H9 (cell line): ENCODE data around the gene HPCAL4. TPM values are rescaled to one million over a fixed set of nuclear protein-coding genes. Genes with fewer than 3 reads are reported as not detected.
A peak's percentile ranks its signal among the peaks of the same experiment; 100 is the strongest.

Experiments used
- DNase-seq: peaks from one replicate; pipeline ENCODE4 v3.0.0-alpha.2; 2017
- H2AFZ ChIP-seq: one replicate; pipeline ENCODE4 v1.6.1; 2013; ENCODE audit warnings: mild to moderate bottlenecking, low read length, control low read depth, moderate library complexity
- H2AK5ac ChIP-seq: 2 replicates; pipeline ENCODE4 v1.6.1; 2013; ENCODE audit warnings: low read length, control low read depth, mixed read lengths; ENCODE audit not compliant: insufficient read length
- H2BK120ac ChIP-seq: one replicate; pipeline ENCODE4 v1.6.1; 2013; ENCODE audit warnings: low read depth, mild to moderate bottlenecking, low read length, control low read depth, inconsistent platforms; ENCODE audit not compliant: poor library complexity, severe bottlenecking
- H2BK12ac ChIP-seq: 2 replicates; pipeline ENCODE4 v1.6.1; 2013; ENCODE audit warnings: low read length, control low read depth, mixed read lengths, low read depth; ENCODE audit not compliant: insufficient read length
- H2BK15ac ChIP-seq: 2 replicates; pipeline ENCODE4 v1.6.1; 2013; ENCODE audit warnings: low read depth, low read length, control low read depth
- H2BK20ac ChIP-seq: one replicate; pipeline ENCODE4 v1.6.1; 2013; ENCODE audit warnings: low read depth, mild to moderate bottlenecking, low read length, control low read depth, inconsistent platforms; ENCODE audit not compliant: poor library complexity, severe bottlenecking
- H2BK5ac ChIP-seq: 2 replicates; pipeline ENCODE4 v1.6.1; 2013; ENCODE audit warnings: low read length, control low read depth, mixed read lengths; ENCODE audit not compliant: insufficient read length
- H3K14ac ChIP-seq: 2 replicates; pipeline ENCODE4 v1.6.1; 2013; ENCODE audit warnings: low read length, control low read depth; ENCODE audit not compliant: insufficient read depth
- H3K18ac ChIP-seq: 2 replicates; pipeline ENCODE4 v1.6.1; 2013; ENCODE audit warnings: low read depth, mild to moderate bottlenecking, mixed read lengths, low read length, control low read depth; ENCODE audit not compliant: insufficient read length
- H3K23ac ChIP-seq: 2 replicates; pipeline ENCODE4 v1.6.1; 2013; ENCODE audit warnings: low read length, control low read depth, mixed read lengths, low read depth; ENCODE audit not compliant: insufficient read length
- H3K23me2 ChIP-seq: 2 replicates; pipeline ENCODE4 v1.6.1; 2013; ENCODE audit warnings: low read depth, mild to moderate bottlenecking, mixed read lengths, low read length, control low read depth; ENCODE audit not compliant: insufficient read length, poor library complexity, severe bottlenecking
- H3K27ac ChIP-seq: 2 replicates; pipeline ENCODE4 v1.5.1; 2013; ENCODE audit warnings: low read length, control low read depth, mixed read lengths, low read depth; ENCODE audit not compliant: insufficient read length
- H3K27me3 ChIP-seq: 2 replicates; pipeline ENCODE4 v1.6.1; 2013; ENCODE audit warnings: low read length, control low read depth, inconsistent platforms; ENCODE audit not compliant: insufficient read depth
- H3K4ac ChIP-seq: 2 replicates; pipeline ENCODE4 v1.6.1; 2013; ENCODE audit warnings: low read depth, mild to moderate bottlenecking, control low read depth, inconsistent platforms, low read length, moderate library complexity
- H3K4me1 ChIP-seq: 2 replicates; pipeline ENCODE4 v1.6.1; 2013; ENCODE audit warnings: low read length, control low read depth, inconsistent platforms; ENCODE audit not compliant: insufficient read depth
- H3K4me2 ChIP-seq: 2 replicates; pipeline ENCODE4 v1.6.1; 2013; ENCODE audit warnings: low read length, control low read depth, mixed read lengths; ENCODE audit not compliant: insufficient read length, insufficient read depth
- H3K56ac ChIP-seq: 2 replicates; pipeline ENCODE4 v1.6.1; 2013; ENCODE audit warnings: low read depth, mild to moderate bottlenecking, mixed read lengths, low read length, control low read depth; ENCODE audit not compliant: insufficient read length
- H3K79me1 ChIP-seq: 2 replicates; pipeline ENCODE4 v1.6.1; 2013; ENCODE audit warnings: low read depth, mild to moderate bottlenecking, moderate library complexity, low read length, control low read depth, inconsistent platforms; ENCODE audit not compliant: insufficient read depth, poor library complexity, severe bottlenecking
- H3K79me2 ChIP-seq: 2 replicates; pipeline ENCODE4 v1.6.1; 2013; ENCODE audit warnings: low read length, control low read depth, inconsistent platforms; ENCODE audit not compliant: insufficient read depth
- H3K9ac ChIP-seq: 2 replicates; pipeline ENCODE4 v1.6.1; 2013; ENCODE audit warnings: low read length, control low read depth, mixed read lengths; ENCODE audit not compliant: insufficient read length; ENCODE audit errors: extremely low read depth
- H3K9me3 ChIP-seq: one replicate; pipeline ENCODE4 v1.6.1; 2013; ENCODE audit warnings: low read depth, low read length, inconsistent platforms; ENCODE audit not compliant: control insufficient read depth
- H3T11ph ChIP-seq: one replicate; pipeline ENCODE4 v1.6.1; 2013; ENCODE audit warnings: mild to moderate bottlenecking, low read length, control low read depth, inconsistent platforms
- H4K20me1 ChIP-seq: one replicate; pipeline ENCODE4 v1.6.1; 2013; ENCODE audit not compliant: control insufficient read depth, insufficient read length, insufficient read depth
- H4K5ac ChIP-seq: 2 replicates; pipeline ENCODE4 v1.6.1; 2013; ENCODE audit warnings: low read depth, mild to moderate bottlenecking, mixed read lengths, low read length, control low read depth; ENCODE audit not compliant: insufficient read length
- H4K8ac ChIP-seq: replicated peaks from 2 replicates; pipeline ENCODE4 v1.6.1; 2013; ENCODE audit warnings: low read length, control low read depth, mixed read lengths, low read depth; ENCODE audit not compliant: insufficient read length
- H4K91ac ChIP-seq: 2 replicates; pipeline ENCODE4 v1.6.1; 2013; ENCODE audit warnings: low read depth, mild to moderate bottlenecking, moderate library complexity, mixed read lengths, low read length, control low read depth; ENCODE audit not compliant: insufficient read length
- H3K27ac Mint-ChIP-seq, 3 experiments: 2 replicates in 2 of 3; 3 replicates in 1 of 3; pipeline ENCODE4 v1.8.0; 2020 to 2021; ENCODE audit warnings: mixed read lengths in 3 of 3, mild to moderate bottlenecking in 1 of 3, moderate library complexity in 1 of 3
- H3K27me3 Mint-ChIP-seq: 2 replicates; pipeline ENCODE4 v1.8.0; 2021; ENCODE audit warnings: low read depth, mild to moderate bottlenecking, moderate library complexity, mixed read lengths
- H3K36me3 Mint-ChIP-seq, 3 experiments: 2 replicates in 2 of 3; 3 replicates in 1 of 3; pipeline ENCODE4 v1.8.0; 2020 to 2021; ENCODE audit warnings: low read depth in 3 of 3, mixed read lengths in 3 of 3; ENCODE audit not compliant: insufficient read depth in 1 of 3
- H3K4me1 Mint-ChIP-seq, 2 experiments: 2 replicates each; pipeline ENCODE4 v1.8.0; 2020; ENCODE audit warnings: mixed read lengths in 2 of 2
- H3K4me3 Mint-ChIP-seq, 2 experiments: 2 replicates in 1 of 2; 3 replicates in 1 of 2; pipeline ENCODE4 v1.8.0; 2020 to 2021; ENCODE audit warnings: mild to moderate bottlenecking in 2 of 2, mixed read lengths in 2 of 2, moderate library complexity in 1 of 2
- H3K9me3 Mint-ChIP-seq, 2 experiments: 2 replicates in 1 of 2; 3 replicates in 1 of 2; pipeline ENCODE4 v1.8.0; 2020; ENCODE audit warnings: mild to moderate bottlenecking in 2 of 2, mixed read lengths in 2 of 2, moderate library complexity in 1 of 2
- WGBS: extraction: QIAGEN DNeasy Blood & Tissue Kit; methylation state at CpG from one replicate; pipeline ENCODE4 v1.1.7; 2013; ENCODE audit warnings: missing lambda C conversion rate, low lambda C conversion rate, mixed read lengths; ENCODE audit not compliant: insufficient read length; ENCODE audit errors: extremely low coverage; 5-methylcytosine and 5-hydroxymethylcytosine counted together
- total RNA-seq: library from RNA; stranded (reverse); gene quantifications from 2 replicates; pipeline ENCODE4 v1.2.1, GENCODE V29; 2021
- TF ChIP-seq, protein P1 (sequence below): fragments of 200-600 bp; sonication (generic); conservative IDR thresholded peaks from 3 replicates; pipeline ENCODE4 v1.8.0; 2021; ENCODE audit warnings: antibody characterized with exemption, mild to moderate bottlenecking

The HPCAL4 gene
- total RNA-seq, 1 experiment from 2014 or later, result 0.15 TPM

GRCh38 chr1:39720094-39720999 is 29.1 kb upstream of the HPCAL4 start:
- WGBS, result no CpG with 5 or more reads among the region's 7 CpGs

More at GRCh38 chr1:39720094-39720999, 29.1 kb upstream of the HPCAL4 start:
- Mint-ChIP-seq H3K4me1 (no peaks in the 10 kb centered on the region), H3K27ac (no peak overlapping the region), H3K9me3 (no peaks in the 10 kb centered on the region; a peak in 1 of 5 replicates), H3K36me3 (no peaks in the 10 kb centered on the region), H3K27me3 (peaks cover 96% of the 10 kb centered on the region), H3K4me3 (no peak overlapping the region)
- Histone ChIP-seq H3K79me2 (no peaks in the 10 kb centered on the region), H3K79me1 (no peaks in the 10 kb centered on the region), H3K9me3 (no peaks in the 10 kb centered on the region), H4K91ac (no peak overlapping the region), H2BK15ac (no peak overlapping the region), H3K4me1 (no peaks in the 10 kb centered on the region), H2BK5ac (no peak overlapping the region), H3K18ac (no peak overlapping the region), H3K14ac (no peak overlapping the region), H2BK120ac (no peak overlapping the region), H2BK12ac (no peak overlapping the region), H3K27ac (no peak overlapping the region), H3K4ac (no peak overlapping the region), H3K23ac (no peak overlapping the region), H3T11ph (no peak overlapping the region), H4K5ac (no peak overlapping the region), H3K23me2 (no peaks in the 10 kb centered on the region), H2AFZ (no peak overlapping the region), H2BK20ac (no peak overlapping the region), H2AK5ac (no peak overlapping the region), H4K20me1 (no peaks in the 10 kb centered on the region), H3K4me2 (no peak overlapping the region), H3K56ac (no peak overlapping the region), H4K8ac (no peak overlapping the region), H3K9ac (no peak overlapping the region), H3K27me3 (peaks cover 35% of the 10 kb centered on the region)
- TF ChIP-seq, protein P1, sequence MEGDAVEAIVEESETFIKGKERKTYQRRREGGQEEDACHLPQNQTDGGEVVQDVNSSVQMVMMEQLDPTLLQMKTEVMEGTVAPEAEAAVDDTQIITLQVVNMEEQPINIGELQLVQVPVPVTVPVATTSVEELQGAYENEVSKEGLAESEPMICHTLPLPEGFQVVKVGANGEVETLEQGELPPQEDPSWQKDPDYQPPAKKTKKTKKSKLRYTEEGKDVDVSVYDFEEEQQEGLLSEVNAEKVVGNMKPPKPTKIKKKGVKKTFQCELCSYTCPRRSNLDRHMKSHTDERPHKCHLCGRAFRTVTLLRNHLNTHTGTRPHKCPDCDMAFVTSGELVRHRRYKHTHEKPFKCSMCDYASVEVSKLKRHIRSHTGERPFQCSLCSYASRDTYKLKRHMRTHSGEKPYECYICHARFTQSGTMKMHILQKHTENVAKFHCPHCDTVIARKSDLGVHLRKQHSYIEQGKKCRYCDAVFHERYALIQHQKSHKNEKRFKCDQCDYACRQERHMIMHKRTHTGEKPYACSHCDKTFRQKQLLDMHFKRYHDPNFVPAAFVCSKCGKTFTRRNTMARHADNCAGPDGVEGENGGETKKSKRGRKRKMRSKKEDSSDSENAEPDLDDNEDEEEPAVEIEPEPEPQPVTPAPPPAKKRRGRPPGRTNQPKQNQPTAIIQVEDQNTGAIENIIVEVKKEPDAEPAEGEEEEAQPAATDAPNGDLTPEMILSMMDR, result peak; percentile 84
- no peak for DNase-seq
